ENCODE measurements around the gene SMIM3. TPM values are rescaled to one million over a fixed set of nuclear protein-coding genes. Genes with fewer than 3 reads are reported as not detected.

Gene SMIM3
- total and polyA plus RNA-seq, 2 of the 13 experiments (the other 11 are each of a cell fraction or from before 2014, with no cell fraction given): 11.6 to 96.7 TPM

GRCh38 chr5:150763023-150763769 lies 15.4 kb upstream of the SMIM3 start (continued):
- no peak for TF ChIP-seq ZNF282 (IDR thresholded peaks at IDR 0.05; ENCODE audit: partially characterized antibody)
- TF ChIP-seq, protein P1, sequence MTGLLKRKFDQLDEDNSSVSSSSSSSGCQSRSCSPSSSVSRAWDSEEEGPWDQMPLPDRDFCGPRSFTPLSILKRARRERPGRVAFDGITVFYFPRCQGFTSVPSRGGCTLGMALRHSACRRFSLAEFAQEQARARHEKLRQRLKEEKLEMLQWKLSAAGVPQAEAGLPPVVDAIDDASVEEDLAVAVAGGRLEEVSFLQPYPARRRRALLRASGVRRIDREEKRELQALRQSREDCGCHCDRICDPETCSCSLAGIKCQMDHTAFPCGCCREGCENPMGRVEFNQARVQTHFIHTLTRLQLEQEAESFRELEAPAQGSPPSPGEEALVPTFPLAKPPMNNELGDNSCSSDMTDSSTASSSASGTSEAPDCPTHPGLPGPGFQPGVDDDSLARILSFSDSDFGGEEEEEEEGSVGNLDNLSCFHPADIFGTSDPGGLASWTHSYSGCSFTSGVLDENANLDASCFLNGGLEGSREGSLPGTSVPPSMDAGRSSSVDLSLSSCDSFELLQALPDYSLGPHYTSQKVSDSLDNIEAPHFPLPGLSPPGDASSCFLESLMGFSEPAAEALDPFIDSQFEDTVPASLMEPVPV (CRISPR knock-in tag; IDR thresholded peaks at IDR 0.05): no peak
- TF ChIP-seq SRF (IDR thresholded peaks at IDR 0.05; ENCODE audit: low read depth, low read length): no peak
- no peak for TF ChIP-seq SRSF1 (optimal IDR thresholded peaks at IDR 0.05; ENCODE audit: low read depth, low read length)
- no peak for TF ChIP-seq ZNF253 (CRISPR knock-in tag; IDR thresholded peaks at IDR 0.05; ENCODE audit: borderline replicate concordance)
- TF ChIP-seq TBX3 (IDR thresholded peaks at IDR 0.05; ENCODE audit: borderline replicate concordance): no peak
- TF ChIP-seq SALL1 (CRISPR knock-in tag; IDR thresholded peaks at IDR 0.05): peak; percentile 30; the same call in 1 of the 2 replicates
- TF ChIP-seq ZSCAN22 (CRISPR knock-in tag; IDR thresholded peaks at IDR 0.05): no peak
- TF ChIP-seq ZNF710 (CRISPR knock-in tag; IDR thresholded peaks at IDR 0.05; ENCODE audit: borderline replicate concordance): no peak
- TF ChIP-seq CTCF (CRISPR knock-in tag; IDR thresholded peaks at IDR 0.05): peak; percentile 61
- TF ChIP-seq, protein P2, sequence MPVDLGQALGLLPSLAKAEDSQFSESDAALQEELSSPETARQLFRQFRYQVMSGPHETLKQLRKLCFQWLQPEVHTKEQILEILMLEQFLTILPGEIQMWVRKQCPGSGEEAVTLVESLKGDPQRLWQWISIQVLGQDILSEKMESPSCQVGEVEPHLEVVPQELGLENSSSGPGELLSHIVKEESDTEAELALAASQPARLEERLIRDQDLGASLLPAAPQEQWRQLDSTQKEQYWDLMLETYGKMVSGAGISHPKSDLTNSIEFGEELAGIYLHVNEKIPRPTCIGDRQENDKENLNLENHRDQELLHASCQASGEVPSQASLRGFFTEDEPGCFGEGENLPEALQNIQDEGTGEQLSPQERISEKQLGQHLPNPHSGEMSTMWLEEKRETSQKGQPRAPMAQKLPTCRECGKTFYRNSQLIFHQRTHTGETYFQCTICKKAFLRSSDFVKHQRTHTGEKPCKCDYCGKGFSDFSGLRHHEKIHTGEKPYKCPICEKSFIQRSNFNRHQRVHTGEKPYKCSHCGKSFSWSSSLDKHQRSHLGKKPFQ (CRISPR knock-in tag; IDR thresholded peaks at IDR 0.05; ENCODE audit: insufficient replicate concordance): no peak
- TF ChIP-seq TEAD3 (CRISPR knock-in tag; optimal IDR thresholded peaks at IDR 0.05; ENCODE audit: borderline replicate concordance): peak; percentile 9
- TF ChIP-seq, protein P3, sequence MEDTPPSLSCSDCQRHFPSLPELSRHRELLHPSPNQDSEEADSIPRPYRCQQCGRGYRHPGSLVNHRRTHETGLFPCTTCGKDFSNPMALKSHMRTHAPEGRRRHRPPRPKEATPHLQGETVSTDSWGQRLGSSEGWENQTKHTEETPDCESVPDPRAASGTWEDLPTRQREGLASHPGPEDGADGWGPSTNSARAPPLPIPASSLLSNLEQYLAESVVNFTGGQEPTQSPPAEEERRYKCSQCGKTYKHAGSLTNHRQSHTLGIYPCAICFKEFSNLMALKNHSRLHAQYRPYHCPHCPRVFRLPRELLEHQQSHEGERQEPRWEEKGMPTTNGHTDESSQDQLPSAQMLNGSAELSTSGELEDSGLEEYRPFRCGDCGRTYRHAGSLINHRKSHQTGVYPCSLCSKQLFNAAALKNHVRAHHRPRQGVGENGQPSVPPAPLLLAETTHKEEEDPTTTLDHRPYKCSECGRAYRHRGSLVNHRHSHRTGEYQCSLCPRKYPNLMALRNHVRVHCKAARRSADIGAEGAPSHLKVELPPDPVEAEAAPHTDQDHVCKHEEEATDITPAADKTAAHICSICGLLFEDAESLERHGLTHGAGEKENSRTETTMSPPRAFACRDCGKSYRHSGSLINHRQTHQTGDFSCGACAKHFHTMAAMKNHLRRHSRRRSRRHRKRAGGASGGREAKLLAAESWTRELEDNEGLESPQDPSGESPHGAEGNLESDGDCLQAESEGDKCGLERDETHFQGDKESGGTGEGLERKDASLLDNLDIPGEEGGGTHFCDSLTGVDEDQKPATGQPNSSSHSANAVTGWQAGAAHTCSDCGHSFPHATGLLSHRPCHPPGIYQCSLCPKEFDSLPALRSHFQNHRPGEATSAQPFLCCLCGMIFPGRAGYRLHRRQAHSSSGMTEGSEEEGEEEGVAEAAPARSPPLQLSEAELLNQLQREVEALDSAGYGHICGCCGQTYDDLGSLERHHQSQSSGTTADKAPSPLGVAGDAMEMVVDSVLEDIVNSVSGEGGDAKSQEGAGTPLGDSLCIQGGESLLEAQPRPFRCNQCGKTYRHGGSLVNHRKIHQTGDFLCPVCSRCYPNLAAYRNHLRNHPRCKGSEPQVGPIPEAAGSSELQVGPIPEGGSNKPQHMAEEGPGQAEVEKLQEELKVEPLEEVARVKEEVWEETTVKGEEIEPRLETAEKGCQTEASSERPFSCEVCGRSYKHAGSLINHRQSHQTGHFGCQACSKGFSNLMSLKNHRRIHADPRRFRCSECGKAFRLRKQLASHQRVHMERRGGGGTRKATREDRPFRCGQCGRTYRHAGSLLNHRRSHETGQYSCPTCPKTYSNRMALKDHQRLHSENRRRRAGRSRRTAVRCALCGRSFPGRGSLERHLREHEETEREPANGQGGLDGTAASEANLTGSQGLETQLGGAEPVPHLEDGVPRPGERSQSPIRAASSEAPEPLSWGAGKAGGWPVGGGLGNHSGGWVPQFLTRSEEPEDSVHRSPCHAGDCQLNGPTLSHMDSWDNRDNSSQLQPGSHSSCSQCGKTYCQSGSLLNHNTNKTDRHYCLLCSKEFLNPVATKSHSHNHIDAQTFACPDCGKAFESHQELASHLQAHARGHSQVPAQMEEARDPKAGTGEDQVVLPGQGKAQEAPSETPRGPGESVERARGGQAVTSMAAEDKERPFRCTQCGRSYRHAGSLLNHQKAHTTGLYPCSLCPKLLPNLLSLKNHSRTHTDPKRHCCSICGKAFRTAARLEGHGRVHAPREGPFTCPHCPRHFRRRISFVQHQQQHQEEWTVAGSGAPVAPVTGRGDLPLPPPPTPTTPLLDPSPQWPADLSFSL (CRISPR knock-in tag; IDR thresholded peaks at IDR 0.05): no peak
- no peak for TF ChIP-seq TBL1XR1 (IDR thresholded peaks at IDR 0.05; ENCODE audit: borderline replicate concordance, low read length, partially characterized antibody)
- no peak for TF ChIP-seq KDM1A (CRISPR knock-in tag; IDR thresholded peaks at IDR 0.05)

All from HepG2 (cell line).